GM19468 (cell line): ENCODE measurements around the gene PDLIM5.
"Not testable (repeated sequence)": the region's sequence is repeated elsewhere in the genome, so short reads cannot be mapped to it uniquely, and the experiment has no call there.

Experiments
- ATAC-seq: cut with Tn5 transposase; IDR thresholded peaks from one replicate; pipeline ENCODE4 v1.9.1; 2021; ENCODE audit warnings: mild to moderate bottlenecking, moderate library complexity, moderate number of reproducible peaks; ENCODE audit not compliant: unreplicated experiment; ENCODE audit errors: extremely low read depth

Gene PDLIM5

DNA sequence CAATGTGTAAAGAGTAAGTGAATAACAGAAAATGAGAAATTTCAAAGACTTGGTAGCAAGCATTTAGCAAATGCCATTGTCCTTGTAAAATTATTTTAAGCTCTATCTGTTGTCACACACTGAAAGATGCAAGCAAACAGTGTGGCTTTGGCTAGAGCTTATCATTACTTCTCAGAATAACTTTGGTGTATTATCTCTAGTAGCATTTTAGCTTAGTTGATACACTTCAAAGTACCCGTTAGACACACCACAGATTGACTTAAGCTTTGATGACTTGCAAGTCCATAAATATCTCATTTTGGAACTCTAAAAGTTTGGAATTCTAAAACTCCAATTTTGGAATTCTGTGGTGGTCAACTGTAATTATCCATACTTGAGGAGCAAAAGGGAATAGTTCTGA lies 98.6 kb downstream of the PDLIM5 start:
- ATAC-seq, result no peak

DNA sequence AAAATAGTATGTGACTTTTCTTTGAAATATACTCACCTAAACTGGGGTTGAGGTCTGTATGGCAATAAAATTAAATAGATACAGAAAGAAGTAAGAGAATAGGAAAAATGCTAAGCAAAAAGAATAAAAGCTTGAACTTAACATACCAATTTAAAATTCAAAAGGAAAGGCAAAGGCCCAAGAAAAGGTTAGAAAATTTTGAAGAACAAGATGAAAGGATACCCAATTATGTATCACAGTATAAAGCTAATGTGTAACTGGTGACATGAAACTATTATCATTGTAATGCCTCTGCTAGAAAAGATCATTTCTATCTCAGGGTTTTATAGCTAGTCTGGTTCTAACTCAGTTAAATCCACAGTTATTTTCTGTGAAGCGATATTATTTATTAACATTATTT lies 99.1 kb downstream of the PDLIM5 start:
- ATAC-seq, result no peak

GRCh38 chr4:94551643-94552564 lies 100.2 kb downstream of the PDLIM5 start:
- ATAC-seq, result no peak

GRCh38 chr4:94556047-94556446 lies 104.3 kb downstream of the PDLIM5 start:
- ATAC-seq, result not testable (repeated sequence)

GRCh38 chr4:94557632-94558031 lies 105.9 kb downstream of the PDLIM5 start:
- ATAC-seq, result not testable (repeated sequence)

- no peak for ATAC-seq
These were observed 106.7 kb downstream of the PDLIM5 start for GRCh38 chr4:94558392-94558904.

DNA sequence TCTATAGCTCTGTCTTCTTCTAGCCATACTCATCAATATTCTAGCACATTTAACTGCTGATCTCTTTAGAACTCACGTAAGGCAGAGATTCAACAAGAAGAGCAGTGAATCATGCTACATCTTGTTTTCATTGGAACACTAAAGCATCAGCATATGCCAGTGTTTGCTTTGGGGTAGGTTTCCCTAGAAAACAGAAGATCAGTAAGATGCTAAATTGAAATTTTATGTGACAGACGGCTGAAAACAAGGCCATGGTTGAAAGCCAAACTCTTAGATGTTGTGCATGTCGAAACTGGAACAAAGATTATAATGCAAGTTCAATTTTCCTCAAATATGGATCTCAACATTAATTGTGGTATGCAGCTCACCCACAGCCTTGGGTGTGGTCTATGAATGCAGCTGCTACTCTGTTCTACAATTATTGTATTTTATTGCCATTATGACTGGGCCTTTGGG lies 107.6 kb downstream of the PDLIM5 start:
- ATAC-seq, result no peak

- no peak for ATAC-seq
These were observed 109.7 kb downstream of the PDLIM5 start for GRCh38 chr4:94561249-94562024.

DNA sequence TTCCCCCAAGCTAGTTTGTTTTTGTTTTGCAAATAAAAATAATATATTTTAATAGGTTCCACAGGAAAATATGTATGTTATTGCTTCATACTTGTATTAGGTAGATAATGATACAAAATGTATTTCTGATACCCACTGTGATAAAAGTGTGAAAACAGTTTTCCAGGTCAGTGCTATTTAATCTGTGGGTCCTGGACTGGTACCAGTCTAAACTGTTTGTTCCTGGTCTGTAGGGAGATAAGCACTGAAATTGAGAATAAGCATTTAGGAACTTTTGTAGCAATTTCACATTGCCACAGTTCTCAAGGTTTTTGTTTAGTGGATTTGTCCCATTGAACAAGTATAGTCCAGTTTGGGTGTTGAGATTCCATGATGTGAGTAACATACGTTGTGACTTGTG lies 110.5 kb downstream of the PDLIM5 start:
- ATAC-seq, result no peak

GRCh38 chr4:94564252-94564651 lies 112.5 kb downstream of the PDLIM5 start:
- ATAC-seq, result no peak

- ATAC-seq, result no peak
These were observed 114.7 kb downstream of the PDLIM5 start for GRCh38 chr4:94566420-94566819.

DNA sequence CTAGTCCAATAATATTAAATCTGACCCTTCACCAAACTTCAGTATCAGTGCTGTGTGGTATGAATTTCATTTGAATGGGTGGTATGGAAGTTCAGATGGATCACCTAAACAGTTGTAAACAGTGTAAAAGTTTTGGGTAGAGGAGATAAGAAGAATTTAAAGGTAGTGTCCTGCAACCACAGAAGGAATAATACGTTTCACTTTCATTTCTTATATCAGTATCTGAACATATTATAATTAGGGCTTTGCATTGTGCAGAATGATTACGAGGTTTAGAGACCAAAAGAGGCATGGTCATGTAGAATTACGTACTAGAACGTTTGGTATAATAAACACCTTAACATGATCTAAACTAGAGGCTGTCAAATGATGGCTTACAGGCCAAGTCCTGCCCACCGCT lies 116.1 kb downstream of the PDLIM5 start:
- no peak for ATAC-seq

DNA sequence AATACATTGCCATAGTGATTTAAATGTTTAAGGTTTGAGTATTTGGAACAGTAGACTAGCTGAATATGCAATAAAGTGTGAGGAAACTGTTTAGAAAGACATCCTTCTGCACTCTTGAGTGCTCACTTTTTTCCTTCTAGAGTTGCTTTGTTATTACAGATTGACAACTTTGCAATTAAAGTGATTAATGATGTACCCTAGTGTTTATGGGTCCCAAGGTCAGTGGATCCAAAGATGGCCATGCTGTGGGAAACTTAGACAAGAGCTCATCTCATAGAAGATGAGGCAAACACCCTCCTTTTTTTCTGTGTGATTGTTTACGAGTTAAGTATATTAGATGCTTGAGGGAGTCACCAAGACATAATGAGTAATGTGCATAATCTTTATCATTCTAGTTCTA lies 118.8 kb downstream of the PDLIM5 start:
- no peak for ATAC-seq

DNA sequence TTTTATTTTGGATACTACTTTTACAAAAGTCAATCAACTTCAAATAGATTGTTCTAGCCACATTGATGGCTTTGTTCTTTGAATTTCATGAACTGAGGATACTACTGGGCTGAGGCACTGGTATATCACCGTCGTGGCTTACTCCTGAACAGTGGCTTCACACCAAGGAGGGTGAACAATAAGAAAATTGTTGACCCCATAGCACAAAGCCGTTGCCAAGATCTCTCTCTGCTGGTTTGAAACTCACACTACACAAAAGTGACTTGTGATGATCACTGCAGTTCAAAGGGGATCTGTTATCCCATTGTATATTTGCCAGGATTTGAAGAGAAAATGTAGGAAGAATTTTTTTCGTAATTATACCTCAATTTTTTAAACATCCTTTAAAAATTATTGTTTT lies 119.6 kb downstream of the PDLIM5 start:
- ATAC-seq, result no peak

DNA sequence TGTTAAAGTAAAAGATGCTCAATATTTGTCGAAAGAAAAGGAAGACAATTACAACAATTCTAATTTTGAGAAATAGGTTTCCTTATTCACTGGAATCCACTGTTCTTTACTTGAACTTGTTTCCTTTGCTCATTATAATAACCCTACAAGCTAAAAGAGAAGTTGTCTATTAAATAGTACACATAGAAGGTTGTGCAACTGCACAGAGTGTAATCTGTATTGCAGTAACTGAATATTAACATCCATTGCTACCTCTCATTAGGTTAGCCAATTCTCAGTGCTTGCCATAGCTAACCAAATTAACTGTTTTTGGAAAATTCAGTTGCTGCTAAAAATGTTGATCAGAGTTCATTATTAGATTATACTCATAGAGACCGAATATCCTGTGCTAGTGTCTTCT lies 120.0 kb downstream of the PDLIM5 start:
- no peak for ATAC-seq

DNA sequence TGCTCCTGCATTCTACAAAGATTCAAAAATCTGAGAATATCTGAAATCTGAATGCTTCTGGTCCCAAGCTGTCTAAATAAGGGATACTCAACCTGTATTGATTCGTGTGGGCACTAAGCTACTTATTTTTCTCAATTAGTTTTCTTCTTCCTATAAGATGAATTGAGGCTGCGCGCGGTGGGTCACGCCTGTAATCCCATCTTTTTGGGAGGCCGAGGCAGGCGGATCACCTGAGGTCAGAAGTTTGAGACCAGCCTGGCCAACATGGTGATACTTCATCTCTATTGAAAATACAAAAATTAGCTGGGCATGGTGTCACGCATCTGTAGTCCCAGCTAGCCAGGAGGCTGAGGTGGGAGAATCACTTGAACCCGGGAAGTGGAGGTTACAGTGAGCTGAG lies 122.3 kb downstream of the PDLIM5 start:
- no peak for ATAC-seq

DNA sequence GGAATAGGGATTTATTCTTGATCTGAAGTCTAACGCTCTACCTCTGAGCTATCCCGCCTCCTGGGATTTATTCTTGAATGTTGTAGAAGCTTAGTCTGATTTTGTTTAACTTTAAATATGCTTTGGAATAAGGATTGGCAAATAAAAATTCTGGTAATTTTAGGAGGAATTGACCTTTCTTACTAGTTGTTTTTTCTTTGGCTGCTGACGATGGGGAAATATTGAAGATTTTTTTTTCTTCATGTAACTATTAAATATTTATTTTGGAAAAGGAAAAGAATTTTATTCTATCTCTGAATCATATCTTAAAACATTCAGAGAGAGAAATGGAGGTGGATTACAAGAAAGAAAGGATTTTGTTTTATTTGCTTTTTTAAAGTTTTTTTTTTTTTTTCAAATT lies 122.9 kb downstream of the PDLIM5 start:
- ATAC-seq, result no peak

DNA sequence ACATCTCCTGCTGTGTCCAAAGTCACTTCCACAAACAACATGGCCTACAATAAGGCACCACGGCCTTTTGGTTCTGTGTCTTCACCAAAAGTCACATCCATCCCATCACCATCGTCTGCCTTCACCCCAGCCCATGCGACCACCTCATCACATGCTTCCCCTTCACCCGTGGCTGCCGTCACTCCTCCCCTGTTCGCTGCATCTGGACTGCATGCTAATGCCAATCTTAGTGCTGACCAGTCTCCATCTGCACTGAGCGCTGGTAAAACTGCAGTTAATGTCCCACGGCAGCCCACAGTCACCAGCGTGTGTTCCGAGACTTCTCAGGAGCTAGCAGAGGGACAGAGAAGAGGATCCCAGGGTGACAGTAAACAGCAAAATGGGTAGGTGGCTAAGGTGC lies 123.9 kb downstream of the PDLIM5 start:
- ATAC-seq, result no peak

DNA sequence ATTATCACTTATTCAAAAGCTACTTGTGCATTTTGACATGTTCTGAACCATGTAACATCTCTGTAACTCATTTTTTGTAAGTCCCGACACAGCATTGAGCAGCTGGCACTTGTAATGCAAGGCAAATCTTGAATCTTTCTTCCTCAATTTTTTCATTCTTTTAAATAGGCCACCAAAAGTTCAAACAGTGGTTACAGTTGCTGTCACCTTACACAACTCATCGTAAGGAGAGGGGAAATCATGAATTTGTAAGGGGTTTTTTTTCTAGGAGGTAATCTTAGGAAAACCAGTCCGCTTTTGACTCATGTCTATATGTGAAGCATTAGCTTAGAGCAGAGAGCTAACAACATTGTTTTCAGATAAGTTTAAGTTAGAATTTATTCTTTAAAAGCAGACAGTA lies 124.5 kb downstream of the PDLIM5 start:
- ATAC-seq, result no peak

GRCh38 chr4:94577136-94577535 lies 125.4 kb downstream of the PDLIM5 start:
- ATAC-seq, result no peak

GRCh38 chr4:94578195-94578594 lies 126.5 kb downstream of the PDLIM5 start:
- no peak for ATAC-seq
